Dermis microvascular lymphatic vessel endothelial cell (primary cell): ENCODE results near the gene ENTPD6. TPM values are rescaled to one million over a fixed set of nuclear protein-coding genes. Genes with fewer than 3 reads are reported as not detected.
"Not testable (repeated sequence)": the region's sequence is repeated elsewhere in the genome, so short reads cannot be mapped to it uniquely, and the experiment has no call there.

Source experiments
- DNase-seq, 2 donors: peaks; one replicate each; pipeline versions ENCODE4 v3.0.0 to v3.0.0-alpha.2; 2010; ENCODE audit warnings: low read depth in 2 of 2
- total RNA-seq: library from RNA; depleted of rRNA; stranded (reverse); fragments of >200 nt; gene quantifications from 2 replicates; pipeline ENCODE4 v1.2.1, GENCODE V29; 2014

Gene ENTPD6
- 31.3 and 43.0 TPM in 2 replicates for total RNA-seq

DNA sequence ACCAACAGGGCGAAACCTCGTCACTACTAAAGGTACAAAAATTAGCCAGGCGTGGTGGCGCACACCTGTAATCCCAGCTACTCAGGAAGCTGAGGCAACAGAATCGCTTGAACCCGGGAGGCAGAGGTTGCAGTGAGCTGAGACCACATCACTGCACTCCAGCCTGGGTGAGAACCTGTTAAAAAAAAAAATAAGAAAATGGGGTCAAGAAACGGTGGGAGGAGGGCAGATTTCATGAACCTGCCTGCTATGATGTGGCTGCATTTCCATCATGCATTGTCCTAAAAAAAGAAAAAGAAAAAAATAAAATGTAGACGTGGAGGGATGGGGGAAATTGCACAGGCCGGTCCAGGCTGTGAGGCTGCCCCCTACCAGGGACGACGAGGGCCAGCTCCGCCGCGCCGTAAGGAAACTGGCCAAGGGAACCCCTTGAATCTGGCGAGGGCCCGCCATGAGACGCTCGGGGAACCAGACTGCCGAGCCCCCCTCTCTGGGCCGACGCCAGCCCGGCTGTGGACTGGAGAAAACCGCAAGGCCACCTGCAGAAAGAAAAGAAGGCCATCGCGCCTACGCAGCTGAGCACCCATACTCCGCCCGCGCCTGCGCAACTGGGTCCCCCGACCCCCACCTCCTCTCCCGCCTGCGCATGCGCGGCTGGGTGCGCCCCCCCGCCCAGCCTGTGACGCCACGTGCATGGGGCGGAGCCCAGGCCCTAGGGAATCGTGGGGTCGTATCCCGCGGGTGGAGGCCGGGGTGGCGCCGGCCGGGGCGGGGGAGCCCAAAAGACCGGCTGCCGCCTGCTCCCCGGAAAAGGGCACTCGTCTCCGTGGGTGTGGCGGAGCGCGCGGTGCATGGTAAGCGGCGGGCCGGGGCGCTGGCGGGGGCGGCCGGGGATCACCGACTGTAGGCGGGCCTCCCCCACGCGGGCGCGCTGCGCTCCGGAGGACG lies at the start of gene ENTPD6:
Gene ENTPD6 (plus strand): TSS at position 699 of the 948 bp plus-strand sequence. CDS start 10,825 bp downstream, outside the sequence.
- peak; percentile 53 to 87 for DNase-seq

DNA sequence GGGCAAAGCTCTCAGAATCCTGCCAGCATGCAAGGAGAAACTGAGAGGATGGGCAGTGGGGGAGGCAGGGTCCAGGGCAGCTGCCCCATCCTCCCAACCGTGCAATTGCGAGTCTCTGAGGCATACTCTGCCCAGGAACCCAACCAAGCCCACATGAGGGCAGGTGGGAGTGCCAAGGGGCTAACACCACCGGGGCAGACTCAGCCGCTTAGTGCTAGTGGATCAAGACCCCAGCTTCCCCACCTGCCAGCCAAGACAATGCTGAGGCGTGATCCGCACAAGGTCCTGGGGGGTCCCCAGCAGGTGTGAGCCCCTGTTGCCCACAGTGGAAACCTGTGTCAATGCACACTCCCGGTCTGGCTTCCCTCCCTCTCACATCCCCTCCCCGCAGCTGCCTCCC lies 48.5 kb upstream of the ENTPD6 start:
- DNase-seq, result no peak

DNA sequence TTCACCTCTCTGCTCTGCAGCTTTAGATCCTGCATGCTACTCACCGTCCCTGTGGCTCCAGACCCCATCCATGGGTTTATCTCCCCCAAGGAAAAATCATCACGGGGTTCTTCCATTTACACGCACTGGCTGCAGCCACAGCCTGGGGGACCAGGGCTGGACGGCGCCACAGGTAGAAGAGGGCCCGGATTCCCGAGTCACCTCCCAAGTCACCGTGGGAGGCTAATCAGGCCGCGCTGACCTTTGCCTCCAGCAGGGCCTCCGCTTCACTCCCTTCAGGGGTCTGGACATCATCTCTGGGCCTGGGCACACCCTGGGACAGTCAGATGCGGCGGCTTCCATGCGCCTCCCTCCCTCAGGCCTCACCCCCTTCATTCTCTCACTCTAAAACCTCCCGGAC lies 47.8 kb upstream of the ENTPD6 start:
- no peak for DNase-seq

DNA sequence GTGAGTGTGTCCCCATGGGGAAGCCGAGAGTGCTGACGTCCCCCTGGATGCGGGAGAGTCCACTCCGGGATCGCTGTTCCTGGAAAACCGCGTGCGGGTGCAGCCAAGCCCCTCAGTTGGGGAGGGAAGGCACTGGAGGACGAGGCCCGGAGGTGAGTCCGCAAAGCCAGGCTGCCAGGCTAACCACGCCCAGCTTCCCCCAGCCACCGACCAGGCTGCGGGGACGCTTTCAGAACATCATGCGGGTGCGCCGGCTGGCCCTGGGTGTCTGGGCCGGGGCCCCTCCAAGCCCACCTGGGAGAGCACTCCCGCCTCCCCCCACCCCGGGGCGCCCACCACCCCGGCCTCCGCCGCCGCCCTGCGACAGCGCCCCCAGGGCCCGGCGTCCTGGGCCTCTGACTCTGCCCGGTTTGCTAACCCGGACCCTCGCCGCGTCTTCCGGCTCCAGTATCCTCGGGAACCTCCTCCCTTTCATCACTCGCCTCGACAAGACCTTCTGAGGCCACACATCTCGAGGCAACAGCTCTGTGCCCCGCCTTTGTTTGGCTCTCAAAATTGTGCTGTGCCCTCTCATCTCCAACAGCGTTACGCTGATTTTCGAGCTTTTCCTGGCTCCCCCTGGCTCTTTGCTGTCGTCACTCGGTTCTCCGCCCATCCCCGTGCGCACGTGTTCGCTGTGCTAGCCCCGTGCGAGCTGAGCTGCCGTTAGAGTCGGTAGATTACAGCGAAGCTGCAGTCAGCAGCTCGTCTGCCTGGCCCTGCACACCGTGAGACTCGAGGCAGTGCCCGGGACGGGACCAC lies 47.1 kb upstream of the ENTPD6 start:
- DNase-seq, result peak; percentile 4 to 35

DNA sequence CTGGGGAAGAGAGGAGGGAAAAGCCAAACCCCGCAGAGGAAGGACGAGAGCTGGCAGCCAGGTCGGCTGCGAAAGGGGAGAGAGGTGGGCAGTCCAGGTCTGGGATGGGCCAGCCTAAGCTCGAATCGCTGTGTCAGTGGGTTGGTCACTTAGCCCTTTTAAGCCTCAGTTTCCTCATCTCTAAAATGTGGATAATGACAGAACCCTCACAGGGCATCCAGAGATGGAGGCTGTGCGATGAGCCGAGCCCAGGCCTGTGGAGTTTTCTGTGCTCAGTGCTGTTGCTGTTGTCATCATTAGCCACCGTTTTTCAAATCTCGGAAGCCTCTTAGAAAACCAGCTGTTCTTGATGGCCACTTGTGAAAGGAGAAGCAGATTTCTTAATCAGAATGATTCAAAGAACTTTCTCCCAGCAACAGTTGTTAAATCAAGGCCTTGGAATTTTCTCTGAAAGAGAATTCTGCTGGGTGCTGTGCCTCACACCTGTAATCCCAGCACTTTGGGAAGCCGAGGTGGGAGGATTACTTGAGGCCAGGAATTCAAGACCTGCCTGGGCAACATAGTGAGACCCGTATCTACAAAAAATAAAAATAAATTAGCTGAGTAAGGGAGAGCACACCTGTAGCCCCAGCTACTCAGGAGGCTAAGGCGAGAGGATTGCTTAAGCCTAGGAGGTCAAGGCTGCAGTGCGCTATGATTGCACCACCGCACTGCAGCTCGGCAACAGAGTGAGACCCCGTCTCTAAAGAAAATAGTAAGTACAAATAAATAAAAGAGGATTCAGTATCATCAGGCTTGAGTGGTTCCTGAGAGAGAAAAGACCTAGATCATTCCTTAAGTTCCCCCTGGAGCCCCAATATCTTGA lies 46.3 kb upstream of the ENTPD6 start:
- no peak for DNase-seq

DNA sequence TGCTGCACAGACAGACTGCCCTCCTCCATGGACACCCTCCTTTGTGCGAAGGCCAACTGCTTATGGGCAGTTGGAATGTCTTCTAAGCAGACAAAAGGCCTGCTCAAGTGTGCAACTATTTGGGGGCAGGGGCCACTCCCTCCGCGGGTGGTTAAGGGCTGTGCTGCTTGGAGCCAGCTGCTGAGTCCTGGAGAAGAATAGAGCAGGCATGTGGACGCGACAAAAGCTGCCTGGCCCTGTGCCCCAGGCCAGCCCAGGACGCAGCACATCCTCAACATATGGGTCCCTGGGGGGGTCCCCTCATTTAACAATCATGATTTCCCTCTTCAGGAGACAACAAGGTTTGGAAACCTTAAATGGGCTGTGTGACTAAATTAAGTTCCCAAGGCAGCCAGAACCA lies 45.5 kb upstream of the ENTPD6 start:
- DNase-seq, result no peak

DNA sequence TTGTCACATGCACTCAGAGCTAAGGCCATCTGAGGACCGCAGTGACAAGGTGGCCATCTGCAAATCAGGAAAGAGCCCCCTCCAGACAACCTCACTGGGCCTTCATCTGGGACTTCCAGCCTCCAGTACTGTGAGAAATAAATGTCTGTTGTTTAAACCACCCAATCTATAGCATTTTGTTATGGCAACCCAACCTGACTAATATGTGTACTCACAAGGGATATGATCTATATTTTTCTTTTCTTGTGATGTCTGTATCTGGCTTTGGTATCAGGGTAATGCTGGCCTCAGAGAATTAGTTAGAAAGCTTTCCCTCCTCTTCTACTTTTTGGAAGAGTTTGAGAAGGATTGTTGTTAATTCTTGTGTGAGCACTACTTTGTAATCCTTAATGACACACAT lies 37.5 kb upstream of the ENTPD6 start:
- no peak for DNase-seq

DNA sequence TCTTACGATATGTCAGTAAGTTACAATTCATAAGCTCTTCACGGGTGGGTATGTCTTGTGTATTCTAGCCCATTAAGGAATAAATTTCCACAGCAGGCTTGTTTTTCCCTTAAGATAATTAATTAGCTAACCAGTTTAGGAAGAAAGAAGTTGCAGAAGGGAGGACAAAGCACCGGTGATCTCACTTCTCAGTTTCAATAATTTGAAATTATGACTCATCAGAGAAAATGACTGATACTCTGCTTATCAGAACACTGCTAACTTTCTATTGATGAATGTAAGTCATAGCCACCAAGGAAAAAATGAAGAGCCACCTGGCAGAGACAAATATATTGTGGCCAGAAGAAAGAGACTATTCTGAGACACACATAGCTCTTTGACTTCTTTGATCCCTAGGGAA lies 35.0 kb upstream of the ENTPD6 start:
- no peak for DNase-seq

DNA sequence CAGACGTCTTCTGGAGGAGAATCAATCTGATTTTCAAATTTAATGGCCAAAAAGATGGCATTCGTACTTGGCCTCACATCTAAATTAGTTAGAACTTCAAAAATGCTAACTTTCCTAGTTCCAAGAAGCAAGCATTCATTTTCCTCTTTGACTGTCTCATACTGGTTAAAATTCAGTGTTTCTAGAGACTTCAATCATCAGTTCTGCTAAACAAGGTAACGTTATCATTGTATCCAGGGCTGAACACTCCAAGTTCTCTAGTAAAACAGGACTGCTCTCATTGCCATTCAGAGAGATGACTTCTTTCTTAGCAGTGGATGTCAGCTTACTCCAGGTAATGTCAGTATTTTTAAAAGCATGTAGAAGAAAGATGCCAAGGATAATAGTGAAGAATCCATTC lies 34.6 kb upstream of the ENTPD6 start:
- DNase-seq, result no peak

DNA sequence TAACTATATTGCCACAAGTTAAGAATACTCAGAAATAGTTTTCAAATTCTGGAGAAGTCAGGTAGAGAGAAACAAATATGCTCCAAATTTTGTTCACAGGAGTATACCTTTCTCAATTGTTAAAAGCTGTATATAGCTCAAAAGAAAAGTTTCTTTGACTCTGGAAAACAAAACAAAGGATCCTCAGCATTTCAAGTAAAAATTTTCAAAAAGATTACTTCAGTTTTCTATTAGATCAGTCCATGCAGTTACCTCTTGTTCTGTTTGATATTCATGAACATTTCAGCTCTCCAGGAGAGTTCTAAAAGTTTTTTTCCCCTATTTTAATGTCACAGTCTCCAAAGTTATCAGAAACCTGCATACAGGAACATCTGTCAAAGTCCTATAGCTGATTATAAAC lies 30.4 kb upstream of the ENTPD6 start:
- DNase-seq, result no peak

DNA sequence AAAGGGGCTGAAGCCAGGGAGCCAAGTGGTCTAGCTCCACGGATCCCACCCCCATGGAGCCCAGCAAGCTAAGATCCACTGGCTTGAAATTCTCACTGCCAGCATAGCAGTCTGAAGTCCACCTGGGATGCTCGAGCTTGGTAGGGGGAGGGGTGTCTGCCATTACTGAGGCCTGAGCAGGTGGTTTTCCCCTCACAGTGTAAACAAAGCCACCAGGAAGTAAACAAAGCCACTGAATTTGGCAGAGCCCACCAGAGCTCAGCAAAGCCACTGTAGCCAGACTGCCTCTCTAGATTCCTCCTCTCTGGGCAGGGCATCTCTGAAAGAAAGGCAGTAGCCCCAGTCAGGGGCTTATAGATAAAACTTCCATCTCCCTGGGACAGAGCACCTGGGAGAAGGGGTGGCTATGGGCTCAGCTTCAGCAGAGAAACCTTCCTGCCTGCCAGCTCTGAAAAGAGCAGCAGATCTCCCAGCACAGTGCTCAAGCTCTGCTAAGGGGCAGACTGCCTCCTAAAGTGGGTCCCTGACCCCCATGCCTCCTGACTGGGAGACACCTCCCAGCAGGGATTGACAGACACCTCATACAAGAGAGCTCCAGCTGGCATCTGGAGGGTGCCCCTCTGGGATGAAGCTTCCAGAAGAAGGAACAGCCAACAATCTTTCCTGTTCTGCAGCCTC lies 29.3 kb upstream of the ENTPD6 start:
- not testable (repeated sequence) for DNase-seq

DNA sequence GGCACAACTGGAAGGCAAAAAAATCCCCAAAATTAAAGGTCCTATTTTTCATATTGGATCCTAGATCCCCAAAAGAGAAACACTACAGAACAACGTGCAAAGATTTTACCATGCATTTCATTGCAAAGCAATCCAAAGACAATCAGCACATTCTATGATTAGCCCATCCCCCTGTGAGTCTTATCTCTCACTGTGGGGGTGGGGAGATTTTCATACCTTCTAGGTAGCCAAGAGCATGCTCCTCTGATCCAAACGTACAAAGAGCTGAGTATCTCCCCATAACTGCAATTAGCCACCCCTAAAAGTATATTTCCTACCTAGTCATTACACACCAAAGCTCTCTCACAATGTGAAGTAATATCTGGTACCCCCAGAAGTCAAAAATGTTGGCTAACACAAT lies 22.2 kb upstream of the ENTPD6 start:
- no peak for DNase-seq

DNA sequence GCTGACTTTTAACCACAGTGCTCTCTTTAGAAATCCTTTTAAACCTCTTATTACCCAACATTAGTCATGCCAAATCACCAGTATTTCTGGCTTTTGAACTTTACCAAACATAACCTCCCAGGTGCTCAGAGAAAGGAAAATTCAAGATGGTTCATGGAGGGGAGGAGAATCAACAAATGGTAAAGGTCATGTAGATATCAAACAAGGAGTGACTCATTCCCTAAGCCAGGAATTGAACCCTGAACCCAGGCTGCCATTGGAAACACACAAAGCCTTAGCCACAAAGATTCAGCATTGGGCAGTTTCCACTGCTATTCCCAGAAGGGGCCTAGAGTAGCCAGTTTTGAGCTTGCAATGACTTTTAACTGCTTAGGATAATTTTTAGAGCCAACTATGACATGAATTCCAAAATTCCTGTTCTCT lies 21.6 kb upstream of the ENTPD6 start:
- no peak for DNase-seq

DNA sequence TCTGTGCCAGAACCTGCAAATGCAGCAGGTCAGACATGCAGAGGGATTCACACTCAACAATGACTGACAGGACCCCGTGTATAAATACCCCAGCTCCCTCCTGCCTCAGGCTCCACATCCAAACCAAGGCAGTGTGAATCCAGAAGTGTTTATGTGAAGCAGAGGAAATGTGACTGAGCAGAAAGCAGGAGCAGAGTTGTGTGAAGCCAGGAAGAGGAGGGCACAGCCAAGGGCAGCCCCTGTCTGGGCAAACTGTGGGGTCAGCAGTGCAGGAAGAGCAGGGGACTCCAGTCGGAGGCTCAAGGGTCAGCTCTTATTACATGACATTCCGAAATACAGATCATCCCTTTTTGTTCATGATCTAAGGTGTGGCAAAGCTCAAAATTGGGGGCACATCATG lies 19.3 kb upstream of the ENTPD6 start:
- DNase-seq, result no peak

DNA sequence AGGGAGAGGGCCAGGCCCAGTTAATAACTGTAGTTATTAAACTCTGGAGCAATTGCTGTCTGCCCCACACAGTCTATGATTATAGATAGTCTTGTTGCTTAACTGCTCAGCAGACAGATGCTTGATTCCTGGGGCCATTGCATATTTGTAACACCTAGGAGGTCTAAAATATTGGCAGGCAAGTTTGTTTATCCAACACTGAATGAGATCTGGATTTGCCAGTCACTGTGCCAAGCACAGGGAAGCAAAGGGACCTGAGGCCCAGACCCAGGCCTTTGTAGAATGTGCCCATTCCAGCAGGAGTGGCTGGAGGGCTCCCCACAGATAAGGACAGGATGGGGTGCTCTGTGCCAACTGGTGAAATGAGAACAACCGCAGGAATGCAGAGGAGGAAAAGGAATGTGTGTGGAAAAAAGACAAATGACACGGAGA lies 17.6 kb upstream of the ENTPD6 start:
- no peak for DNase-seq

DNA sequence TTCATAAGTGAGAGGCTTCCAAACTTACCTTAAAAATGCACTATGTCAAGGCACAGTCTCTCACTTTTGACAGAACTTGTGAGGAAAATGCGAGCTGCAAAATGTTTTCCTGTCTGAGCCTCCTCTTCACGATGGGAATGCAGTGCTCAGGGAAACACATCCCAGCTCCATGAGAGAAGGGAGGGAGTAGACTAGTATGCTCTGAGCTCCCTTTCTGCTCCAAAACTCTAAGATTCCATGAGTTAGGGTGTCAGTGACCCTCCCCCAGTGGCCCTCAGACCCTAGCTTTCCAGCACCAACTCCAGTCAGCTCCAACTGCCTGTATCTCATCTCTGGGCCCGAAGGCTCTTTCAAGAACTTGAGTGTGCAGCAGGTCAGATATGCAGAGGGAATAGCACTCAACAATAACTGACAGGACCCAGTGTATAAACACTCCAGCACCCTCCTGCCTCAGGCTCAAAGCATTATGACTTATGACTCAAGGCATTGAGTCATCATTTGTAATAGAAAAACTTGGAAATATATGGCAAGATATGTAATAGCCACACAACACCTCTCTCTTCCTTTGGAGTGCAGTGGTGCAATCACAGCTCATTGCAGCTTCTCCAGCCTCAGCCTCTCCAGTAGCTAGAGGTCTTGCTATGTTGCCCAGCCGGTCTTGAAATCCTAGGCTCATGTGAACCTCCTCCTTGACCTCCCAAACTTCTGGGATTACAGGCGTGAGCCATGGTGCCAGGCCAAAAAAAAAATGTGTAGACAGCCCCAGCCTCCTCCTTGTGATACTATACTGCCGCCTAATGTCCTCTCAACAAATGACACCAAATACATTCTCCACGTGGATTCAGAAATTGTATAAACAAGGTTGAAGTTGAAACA lies 16.7 kb upstream of the ENTPD6 start:
- DNase-seq, result peak; percentile 18 to 46

DNA sequence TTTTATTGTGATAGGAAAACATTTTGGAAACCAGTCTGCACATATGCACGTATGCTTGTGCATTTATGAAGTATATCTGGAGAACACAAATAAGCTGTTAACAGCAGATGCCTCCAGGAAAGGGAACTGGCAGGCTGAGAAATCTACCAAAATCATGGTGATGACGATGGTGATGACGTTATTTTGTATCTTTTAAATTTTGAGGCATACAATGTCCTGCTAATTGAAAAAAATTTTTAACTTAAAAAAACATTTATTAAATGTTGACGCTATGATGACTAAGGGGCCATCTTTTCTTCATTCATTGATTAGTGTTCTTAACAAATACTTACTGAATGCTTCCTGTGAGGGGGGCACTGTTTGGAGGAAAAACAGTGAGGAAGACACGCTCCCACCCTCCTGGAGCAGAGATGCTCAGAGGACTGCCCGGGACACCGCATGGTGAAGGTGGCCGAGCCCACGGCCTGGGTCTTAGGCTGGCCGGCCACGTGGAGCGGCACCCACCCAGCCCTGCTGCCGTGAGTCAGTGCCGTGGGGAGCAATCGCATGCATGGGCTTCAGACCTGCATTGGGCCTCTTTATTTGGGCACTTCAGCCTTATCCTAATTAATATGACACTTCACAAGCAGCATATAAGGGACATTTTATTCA lies 15.9 kb upstream of the ENTPD6 start:
- DNase-seq, result no peak

DNA sequence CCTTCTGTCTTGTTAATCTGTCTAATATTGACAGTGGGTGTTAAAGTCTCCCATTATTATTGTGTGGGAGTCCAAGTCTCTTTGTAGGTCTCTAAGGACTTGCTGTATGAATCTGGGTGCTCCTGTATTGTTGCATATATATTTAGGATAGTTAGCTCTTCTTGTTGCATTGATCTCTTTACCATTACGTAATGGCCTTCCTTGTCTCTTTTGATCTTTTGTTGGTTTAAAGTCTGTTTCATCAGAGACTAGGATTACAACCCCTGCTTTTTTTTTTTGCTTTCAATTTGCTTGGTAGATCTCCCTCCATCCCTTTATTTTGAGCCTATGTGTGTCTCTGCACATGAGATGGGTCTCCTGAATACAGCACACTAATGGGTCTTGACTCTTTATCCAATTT lies 11.1 kb upstream of the ENTPD6 start:
- DNase-seq, result not testable (repeated sequence)

DNA sequence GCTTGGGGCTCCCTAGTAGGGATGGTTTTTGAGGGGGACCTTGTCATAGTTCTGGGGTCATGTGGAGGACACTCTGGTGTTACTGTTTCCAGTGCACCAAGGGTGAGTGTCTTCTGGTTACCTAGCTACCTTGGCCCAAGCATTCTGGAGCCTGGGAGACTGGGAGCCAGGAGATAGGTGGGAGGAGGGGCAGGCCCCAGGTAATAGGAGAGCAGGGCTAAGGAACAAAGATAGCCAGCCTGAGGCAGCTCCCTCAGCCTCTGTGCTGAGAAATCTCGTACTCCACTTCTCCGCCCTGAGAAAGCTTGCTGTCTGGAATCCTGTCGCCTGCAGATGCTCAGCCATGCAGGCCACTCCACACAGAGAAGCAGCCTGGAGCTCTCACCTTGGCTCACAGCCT lies 8.3 kb upstream of the ENTPD6 start:
- no peak for DNase-seq
